SK-N-MC (cell line): ENCODE data around the gene KCNH2.

ENCODE experiments used
- EZH2 ChIP-seq: fragments of 200-600 bp; sonication (generic); IDR thresholded peaks from one replicate; pipeline ENCODE4 v1.6.1; 2017; ENCODE audit warnings: antibody characterized with exemption
- FOXP2 ChIP-seq: optimal IDR thresholded peaks from 2 replicates; pipeline ENCODE3; 2011; ENCODE audit warnings: mild to moderate bottlenecking, moderate library complexity; ENCODE audit not compliant: insufficient read depth; ENCODE audit errors: extremely low read length, control extremely low read depth
- POLR2AphosphoS5 ChIP-seq: IDR thresholded peaks from 2 replicates; pipeline ENCODE4 v1.6.1; 2012; ENCODE audit warnings: mild to moderate bottlenecking, low read depth, low read length, borderline replicate concordance

GRCh38 chr7:150976529-150977381 is 1.4 kb downstream of the KCNH2 start:
- TF ChIP-seq FOXP2 = no peak
- TF ChIP-seq EZH2 = no peak
- TF ChIP-seq POLR2AphosphoS5 = no peak
